ENCODE data around the gene AOAH. TPM values are rescaled to one million over a fixed set of nuclear protein-coding genes. Genes with fewer than 3 reads are reported as not detected.

AOAH gene
- total and polyA plus RNA-seq, 9 of the 15 experiments (the other 6 are each of a cell fraction or from before 2014, with no cell fraction given) = not detected

DNA sequence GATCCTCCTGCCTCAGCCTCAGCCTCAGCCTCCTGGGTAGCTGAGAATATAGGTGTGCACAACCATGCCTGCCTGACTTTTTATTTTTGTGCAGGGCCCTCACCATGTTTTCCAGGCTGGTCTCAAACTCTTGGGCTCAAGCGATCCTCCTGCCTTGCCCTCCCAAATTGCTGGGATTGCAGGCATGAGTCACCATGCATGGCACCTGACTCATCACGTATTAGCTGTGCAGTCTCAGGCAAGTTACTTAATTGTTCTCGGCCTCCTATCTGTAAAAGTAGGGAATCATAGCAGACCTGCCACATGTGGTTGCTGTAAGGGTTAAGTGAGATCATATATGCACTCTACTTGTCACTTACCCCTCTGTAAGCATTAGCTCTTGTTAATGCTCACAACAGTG is 217.5 kb downstream of the AOAH start:
- Histone ChIP-seq H3K9ac (ENCODE audit: insufficient read depth in 1 of 2, low read depth in 2 of 2, low read length in 2 of 2) (no peak overlapping the region), H3K4me3 (no peak overlapping the region), H3K4me2 (ENCODE audit: insufficient read depth, low read length) (no peak overlapping the region), H3K9me1 (ENCODE audit: control insufficient read depth, insufficient read depth, low read length) (no peaks in the 10 kb centered on the region), H3K27ac (ENCODE audit: extremely low read depth, low read depth, low read length) (no peak overlapping the region), H4K20me1 (replicated peaks; ENCODE audit: control insufficient read depth, insufficient read depth, low read length) (no peaks in the 10 kb centered on the region), H3K9me3 (replicated peaks; ENCODE audit: control insufficient read depth, insufficient read depth, low read depth, low read length) (no peaks in the 10 kb centered on the region), H2AFZ (ENCODE audit: low read depth, low read length) (no peak overlapping the region), H3K36me3 (ENCODE audit: control insufficient read depth, insufficient read depth, low read length) (no peaks in the 10 kb centered on the region), H3K4me1 (replicated peaks in 1 of 2; ENCODE audit: control insufficient read depth in 2 of 2, insufficient read depth in 2 of 2, low read length in 2 of 2) (no peaks in the 10 kb centered on the region), H3K79me2 (ENCODE audit: control insufficient read depth, insufficient read depth, low read length) (no peaks in the 10 kb centered on the region), H3K27me3 (ENCODE audit: control insufficient read depth in 2 of 2, insufficient read depth in 2 of 2, low read length in 2 of 2) (peaks cover 10 to 26% of the 10 kb centered on the region in 2 experiments; a peak in 4 of 5 replicates)
- POLR2A ChIA-PET = no interaction called here
- CTCF ChIA-PET (ENCODE audit: low intra/inter-chr PET ratio) = no interaction called here
- TF ChIP-seq PCBP1 (IDR thresholded peaks at IDR 0.05; ENCODE audit: low read depth, low read length, poor library complexity, severe bottlenecking) (no peak), FOXK1 (CRISPR knock-in tag; IDR thresholded peaks at IDR 0.05; ENCODE audit: borderline replicate concordance) (no peak), MED1 (CRISPR knock-in tag; IDR thresholded peaks at IDR 0.05; ENCODE audit: borderline replicate concordance) (no peak), MCM3 (IDR thresholded peaks at IDR 0.05) (no peak), ZNF217 (CRISPR knock-in tag; IDR thresholded peaks at IDR 0.05) (no peak), RBM22 (IDR thresholded peaks at IDR 0.05; ENCODE audit: low read depth, low read length, poor library complexity, severe bottlenecking) (no peak), TCF7 (IDR thresholded peaks at IDR 0.05; ENCODE audit: borderline replicate concordance) (no peak), MYNN (IDR thresholded peaks at IDR 0.05) (no peak), MYNN (CRISPR knock-in tag; IDR thresholded peaks at IDR 0.05) (no peak), EGR1 (conservative IDR thresholded peaks at IDR 0.05) (no peak), KDM5B (IDR thresholded peaks at IDR 0.05; ENCODE audit: insufficient replicate concordance, low read depth, low read length) (no peak)
- no peak for DNase-seq (ENCODE audit: extremely low read depth in 1 of 4, low spot score in 3 of 4)
- no peak for ATAC-seq
- in situ Hi-C loops (cut with MboI) (no loop called here), intact Hi-C loops (cut with micrococcal nuclease) (no loop called here)
- no peak for FAIRE-seq
- no TSS peak for BruUV-seq (replicated peaks)
- 2% methylated on average over 3 of the region's 3 CpGs for WGBS (ENCODE audit: insufficient coverage, low coverage, missing lambda C conversion rate)
